PC-3 (cell line): ENCODE results near the gene SERPINA4.

Experiments used
- CTCF ChIP-seq: fragments of 300-600 bp; sonication (generic); conservative IDR thresholded peaks from 2 replicates; pipeline ENCODE4 v1.5.1; 2017; ENCODE audit warnings: antibody characterized with exemption, low read depth, mild to moderate bottlenecking, low read length
- EZH2 ChIP-seq: fragments of 300-600 bp; sonication (generic); IDR thresholded peaks from one replicate; pipeline ENCODE4 v1.6.1; 2017; ENCODE audit warnings: antibody characterized with exemption, mild to moderate bottlenecking, low read length; ENCODE audit not compliant: unreplicated experiment
- EZH2phosphoT487 ChIP-seq: fragments of 300-600 bp; sonication (generic); IDR thresholded peaks from 2 replicates; pipeline ENCODE4 v1.6.1; 2018; ENCODE audit warnings: mild to moderate bottlenecking, antibody characterized with exemption, low read length, borderline replicate concordance

DNA sequence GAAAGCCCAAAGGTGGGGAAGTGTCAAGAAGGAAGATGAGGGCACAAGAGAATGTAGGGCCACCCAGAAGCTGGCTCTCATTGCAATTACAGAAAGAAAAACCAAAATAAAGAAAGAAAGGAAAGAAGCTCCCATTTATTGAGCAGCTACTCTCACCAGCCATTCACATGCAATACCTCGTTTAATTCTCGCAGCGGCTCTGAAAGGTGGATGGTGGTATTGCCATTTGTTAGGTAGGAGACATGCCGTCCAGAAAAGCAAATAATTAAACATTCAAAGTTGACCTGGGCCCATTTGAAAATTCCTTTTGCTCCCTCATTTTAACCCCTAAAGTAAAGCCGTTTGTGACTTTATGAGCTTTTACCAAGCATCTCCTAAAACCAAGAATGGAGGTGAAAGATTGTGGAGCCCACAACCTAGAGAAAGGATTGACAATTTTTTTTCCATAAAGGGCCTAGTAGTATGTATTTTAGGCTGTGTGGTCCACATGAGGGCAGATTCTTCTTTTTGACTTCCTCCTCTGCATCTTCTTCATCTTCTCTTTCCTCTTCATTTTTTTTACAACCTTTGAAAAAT lies 56.2 kb downstream of the SERPINA4 start:
- TF ChIP-seq EZH2, result no peak
- no peak for TF ChIP-seq CTCF
- no peak for TF ChIP-seq EZH2phosphoT487
